ENCODE results near the gene SF3B6.
"Not testable (repeated sequence)": the region's sequence is repeated elsewhere in the genome, so short reads cannot be mapped to it uniquely, and the experiment has no call there.

The SF3B6 gene, protein sequence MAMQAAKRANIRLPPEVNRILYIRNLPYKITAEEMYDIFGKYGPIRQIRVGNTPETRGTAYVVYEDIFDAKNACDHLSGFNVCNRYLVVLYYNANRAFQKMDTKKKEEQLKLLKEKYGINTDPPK
- total RNA-seq = 40.5 to 42.7 reads per million in 2 donors

DNA sequence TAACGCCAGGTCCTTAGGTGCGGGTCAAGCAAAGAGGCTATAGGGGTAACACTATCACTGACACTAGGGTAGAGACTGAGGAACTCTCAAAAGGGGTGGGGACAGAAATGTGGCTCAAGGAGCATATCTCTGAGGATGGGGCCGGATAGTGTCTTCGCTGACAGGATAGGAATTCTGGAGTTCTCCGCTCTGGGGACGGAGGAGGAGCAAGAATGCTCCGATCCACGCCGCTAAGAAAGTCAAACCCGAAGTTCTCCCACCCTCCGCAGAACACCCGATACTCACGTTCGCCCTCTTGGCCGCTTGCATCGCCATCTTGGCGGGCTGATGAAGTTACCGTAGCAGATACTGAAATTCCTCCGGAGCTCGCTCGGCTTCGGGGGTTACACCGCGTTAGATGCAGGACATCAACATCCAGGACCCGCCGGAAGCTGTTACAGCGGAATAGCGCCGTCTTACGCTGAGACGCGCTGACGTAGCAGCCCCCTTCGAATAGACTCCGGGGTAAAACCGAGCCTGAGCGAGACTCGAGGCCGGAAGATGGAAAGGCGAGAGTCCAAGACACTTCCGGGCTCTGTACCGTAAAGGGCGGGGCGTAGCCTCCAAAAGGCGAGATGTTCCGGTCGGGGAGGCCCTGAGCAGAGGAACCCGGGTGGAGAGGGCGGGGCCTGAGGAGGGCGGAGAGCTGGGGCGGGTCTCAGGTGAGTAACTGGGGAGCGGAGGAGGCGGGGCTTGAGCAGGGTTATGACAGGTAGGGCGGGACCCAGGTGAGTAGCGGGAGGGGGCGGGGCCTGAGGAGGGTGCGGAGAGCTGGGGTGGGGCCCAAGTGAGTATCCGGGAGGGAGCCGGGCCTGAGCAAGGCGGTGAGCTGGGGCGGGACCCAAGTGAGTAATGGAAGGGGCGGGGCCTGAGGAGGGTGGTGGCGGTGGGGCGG lies at the start of gene SF3B6:
Gene SF3B6, minus strand, starts transcription at position 412 of the 934 bp plus-strand sequence. Its CDS starts 97 bp downstream, at position 315.
- peak; percentile 99 to 100 (median 99) for DNase-seq

DNA sequence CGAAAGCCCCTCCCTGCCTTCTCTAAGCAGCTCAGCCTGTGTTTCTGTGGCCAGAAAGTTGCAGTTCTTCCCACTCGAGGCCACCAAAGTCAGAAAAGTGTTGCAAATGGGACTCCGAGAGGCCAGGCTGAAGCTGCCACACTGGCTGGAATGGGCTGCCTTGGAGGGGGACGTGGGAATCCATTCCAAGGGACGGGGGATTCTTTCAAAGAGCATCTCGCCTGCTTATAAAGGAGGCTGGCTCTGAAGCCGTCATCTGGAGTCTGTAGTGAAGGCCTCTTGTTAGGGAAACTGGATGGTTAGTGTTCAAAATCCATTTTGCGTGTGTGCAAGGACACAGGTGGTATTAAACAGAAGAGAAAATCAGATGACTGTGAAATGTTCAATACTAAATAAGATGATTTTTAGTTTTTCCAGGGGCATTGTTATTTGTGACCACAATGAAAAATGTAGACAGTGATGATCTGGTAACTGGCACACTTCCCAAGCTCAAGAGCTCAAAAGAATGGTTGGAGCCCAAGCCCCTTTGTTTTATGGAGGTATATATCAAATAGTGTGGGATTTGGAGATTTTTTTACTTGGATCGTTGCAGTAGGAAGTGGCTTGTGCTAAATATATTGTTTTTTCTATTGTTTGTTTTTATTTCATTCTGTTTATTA lies 47.9 kb upstream of the SF3B6 start:
- no peak for DNase-seq

DNA sequence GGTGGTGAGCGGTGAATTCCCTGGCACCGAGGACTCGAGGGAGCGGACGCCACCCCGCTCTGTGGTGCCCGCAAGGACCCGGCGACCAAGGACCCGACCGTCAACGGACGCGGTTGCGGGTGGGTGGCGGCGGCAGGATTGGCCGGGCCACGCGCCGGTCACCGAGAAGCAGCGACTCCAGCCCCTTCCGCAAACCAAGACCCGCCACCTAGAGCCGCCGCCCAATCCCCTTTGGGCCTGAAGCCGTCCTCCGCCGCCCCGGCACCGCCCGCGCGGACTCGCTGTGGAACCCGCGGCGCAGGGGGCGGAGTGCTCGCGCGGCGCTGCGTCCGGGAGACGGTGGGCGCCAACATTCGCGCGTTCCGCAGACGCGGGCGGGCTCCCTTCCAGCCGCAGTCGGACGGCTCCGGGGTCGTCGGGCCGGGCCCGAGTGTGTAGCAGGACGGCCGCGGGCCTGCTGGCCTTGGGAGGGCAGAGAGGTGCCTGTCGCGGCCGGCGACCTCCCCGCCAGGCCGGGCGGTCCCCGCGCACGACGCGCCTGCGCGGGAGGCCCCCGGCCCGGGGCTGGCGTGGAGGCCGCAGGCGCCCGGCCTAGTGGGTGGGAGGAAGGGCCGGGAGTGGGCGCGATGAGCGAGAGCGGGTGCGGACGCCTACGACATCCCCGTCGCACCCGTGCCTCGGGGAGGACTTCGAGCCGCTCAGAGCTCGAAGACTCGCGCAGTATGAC lies 47.2 kb upstream of the SF3B6 start, which contains the start of the genes FAM228B and PFN4:
Gene FAM228B, plus strand, starts transcription at position 275 of the 727 bp plus-strand sequence. CDS start 893 bp downstream, outside the sequence.
Gene PFN4, minus strand, starts transcription at position 140 of the 727 bp plus-strand sequence. CDS start 799 bp downstream, outside the sequence.
- peak; percentile 15 to 81 (median 24) for DNase-seq

DNA sequence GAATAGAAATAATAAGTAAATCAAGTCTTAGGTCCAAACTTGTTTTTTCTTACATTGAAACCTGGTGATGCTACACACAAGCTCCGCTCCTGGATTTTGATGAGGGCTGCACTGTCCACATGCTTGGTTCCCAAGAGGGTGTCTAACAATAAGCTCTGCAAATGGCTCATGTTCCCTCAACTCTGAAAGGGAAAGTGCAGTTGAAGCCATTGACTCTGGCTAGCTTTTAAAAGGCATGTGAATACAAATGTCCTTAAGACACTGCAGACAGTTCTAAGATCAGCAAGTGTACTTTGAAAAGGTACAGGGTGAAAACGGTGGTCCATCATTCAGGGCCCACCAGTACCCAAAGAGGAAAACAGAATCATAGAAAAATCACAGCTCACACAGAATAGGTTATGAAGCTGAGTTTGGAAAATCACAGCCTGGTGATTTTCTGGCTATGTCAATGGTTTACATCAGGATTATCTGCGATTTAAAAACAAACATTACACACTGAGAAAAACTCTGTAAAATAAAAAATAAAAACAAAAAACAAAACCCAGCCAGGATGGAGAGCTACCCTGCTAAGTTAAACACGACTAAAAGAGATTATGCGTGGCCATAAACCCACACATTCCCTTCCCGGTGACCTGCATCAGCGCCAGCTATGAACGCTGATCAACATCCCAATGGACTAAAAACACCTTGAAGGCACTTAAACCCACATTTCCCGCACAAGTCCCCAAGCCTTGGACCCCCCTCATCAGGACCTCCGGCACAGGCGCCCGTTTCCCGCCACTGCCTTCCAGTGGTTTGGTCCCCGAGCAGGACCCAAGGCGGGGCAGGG lies 46.5 kb upstream of the SF3B6 start:
- DNase-seq = no peak

DNA sequence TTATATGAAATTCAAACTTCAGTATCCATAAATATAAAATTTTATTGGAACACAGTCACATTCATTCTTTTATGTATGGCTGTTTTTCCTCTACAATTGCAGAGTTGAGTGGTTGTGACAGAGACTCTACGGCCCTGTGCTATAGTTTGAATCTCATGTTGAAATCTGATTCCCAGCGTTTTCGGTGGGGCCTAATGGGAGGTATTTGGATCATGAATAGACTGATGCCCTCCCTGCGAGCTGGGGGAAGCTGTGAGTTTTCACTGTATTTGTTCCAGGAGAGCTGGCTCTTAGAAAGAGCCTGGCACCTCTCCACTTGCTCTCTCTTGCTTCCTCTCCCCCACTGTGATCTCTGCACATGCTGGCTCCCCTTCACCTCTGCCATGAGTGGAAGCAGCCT lies 45.3 kb upstream of the SF3B6 start:
- DNase-seq = no peak

DNA sequence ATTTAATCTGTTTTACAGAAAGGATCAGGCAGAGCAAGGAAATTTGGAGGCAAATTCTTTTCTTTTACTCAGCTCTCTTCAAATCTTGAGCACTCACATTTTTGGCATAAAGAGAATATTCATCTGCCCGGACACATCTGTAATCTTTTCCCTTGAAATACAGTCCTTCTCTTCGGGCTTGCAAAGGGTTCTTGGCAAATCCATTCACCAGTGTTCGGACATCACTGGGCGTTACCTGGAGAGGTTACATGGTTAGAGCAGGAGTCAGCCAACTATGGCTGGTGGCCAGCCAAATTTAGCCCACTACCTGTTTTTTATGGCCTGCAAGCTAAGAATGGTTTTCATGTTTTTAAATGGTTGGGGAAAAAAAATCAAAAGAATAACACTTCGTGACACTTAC lies 44.9 kb upstream of the SF3B6 start:
- no peak for DNase-seq

DNA sequence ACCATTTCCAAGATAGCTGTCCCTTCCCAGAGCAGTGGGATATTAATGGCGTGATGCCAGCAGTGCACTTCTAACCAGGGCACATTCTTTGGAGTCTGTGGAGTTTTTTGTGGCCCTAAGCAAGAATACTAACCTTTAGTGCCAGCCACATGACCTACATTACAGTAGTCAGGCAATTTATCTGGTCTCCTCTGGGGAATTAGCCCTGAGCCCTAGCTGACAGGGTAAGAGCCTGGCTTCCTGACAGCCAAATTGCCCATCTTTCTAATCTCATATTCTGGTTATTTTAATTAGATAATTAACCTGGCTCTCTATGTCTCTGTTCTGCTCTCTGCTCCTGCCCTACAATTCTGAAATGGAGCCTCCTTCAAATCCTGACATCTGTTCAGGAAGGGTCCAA lies 41.8 kb upstream of the SF3B6 start:
- DNase-seq = no peak

DNA sequence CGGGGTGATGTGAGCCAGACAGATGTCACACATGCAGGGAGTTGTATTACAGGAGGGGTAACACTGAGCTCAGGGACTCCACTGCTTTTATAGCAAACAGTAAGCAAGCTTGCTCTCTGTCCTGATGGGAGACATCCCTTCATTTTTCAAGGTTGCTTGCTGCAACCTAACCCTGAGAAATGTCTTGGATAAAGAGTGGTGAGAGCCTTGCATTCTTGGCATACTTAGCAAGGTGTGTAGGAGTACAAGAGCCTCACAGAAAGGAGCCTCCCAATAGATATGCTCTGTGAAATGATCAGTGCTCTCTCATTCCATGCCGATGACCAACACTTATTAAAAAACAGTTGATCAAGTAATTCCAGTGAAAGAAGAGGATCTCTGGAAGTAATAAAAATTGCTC lies 38.9 kb upstream of the SF3B6 start:
- DNase-seq = no peak

DNA sequence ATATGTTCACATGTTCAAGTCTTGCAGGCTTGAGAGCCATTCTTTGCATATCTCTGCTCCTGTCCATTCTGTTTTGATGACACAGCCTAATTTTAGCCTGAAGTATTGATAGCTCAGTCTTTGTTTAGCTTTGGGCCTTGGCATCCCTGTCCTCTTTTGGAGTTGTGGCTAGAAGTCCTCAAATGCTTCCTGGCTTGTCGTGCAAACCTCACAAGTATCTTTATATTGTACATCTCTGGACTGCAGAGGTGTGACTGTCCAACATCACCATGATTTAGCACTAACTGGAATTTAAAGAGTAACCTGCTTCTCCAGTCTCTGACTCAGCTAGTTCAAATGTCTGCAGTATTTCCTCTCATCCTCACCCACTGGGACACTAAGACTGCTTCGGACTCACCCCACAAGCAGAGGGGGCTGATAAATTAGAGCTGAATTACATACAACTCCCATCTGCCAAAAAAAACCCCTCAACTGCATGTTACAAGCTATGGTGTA lies 35.3 kb upstream of the SF3B6 start:
- no peak for DNase-seq

DNA sequence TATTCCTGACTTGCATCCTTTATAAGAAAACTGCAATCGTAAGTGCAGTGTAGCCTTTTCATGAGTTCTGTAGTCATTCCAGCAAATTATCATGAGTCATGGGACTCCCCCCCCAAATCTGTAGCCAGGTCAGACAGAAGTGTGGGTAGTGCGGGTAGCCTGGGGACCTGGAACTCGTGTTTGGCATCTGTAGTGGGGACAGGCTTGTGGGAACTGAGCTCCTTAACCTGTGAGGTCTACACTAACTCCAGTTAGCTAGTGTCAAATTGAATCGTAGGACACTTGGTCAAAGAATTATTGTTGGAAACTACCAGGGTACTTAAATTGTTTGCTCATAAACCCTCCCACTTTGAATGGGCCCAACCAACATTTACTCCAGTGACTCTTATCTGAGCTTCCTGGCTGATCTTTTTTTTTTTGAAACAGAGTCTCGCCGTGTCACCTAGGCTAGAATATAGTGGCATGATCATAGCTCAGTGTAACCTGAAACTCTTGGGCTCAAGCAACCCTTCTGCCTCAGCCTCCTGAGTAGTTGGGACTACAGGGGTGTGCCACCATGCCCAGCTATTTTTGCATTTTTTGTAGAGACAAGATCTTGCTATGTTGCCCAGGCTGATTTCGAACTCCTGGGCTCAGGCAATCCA lies 34.7 kb upstream of the SF3B6 start:
- DNase-seq = no peak

DNA sequence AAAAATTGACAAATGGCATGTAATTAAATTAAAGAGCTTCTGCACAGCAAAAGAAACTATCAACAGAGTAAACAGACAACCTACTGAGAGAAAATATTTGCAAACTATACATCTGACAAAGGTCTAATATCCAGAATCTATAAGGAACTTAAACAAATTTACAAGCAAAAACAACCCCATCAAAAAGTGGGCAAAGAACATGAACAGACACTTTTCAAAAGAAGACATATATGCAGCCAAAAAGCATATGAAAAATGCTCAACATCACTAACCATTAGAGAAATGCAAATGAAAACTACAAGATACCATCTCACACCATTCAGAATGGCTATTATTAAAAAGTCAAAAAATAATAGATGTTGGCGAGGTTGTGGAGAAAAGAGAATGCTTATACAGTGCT lies 33.3 kb upstream of the SF3B6 start:
- DNase-seq = not testable (repeated sequence)

DNA sequence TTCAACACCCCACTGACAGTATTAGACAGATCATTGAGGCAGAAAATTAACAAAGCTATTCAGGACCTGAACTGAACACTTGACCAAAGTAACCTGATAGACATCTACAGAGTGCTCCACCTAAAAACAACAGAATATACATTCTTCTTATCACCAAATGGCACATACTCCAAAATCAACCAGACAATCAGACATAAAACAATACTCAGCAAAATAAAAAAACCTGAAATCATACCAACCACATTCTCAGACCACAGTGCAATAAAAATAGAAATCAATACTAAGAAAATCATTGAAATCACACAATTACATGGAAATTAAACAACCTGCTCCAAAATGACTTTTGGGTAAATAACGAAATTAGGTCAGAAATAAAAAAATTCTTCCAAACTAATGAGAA lies 31.2 kb upstream of the SF3B6 start:
- no peak for DNase-seq

DNA sequence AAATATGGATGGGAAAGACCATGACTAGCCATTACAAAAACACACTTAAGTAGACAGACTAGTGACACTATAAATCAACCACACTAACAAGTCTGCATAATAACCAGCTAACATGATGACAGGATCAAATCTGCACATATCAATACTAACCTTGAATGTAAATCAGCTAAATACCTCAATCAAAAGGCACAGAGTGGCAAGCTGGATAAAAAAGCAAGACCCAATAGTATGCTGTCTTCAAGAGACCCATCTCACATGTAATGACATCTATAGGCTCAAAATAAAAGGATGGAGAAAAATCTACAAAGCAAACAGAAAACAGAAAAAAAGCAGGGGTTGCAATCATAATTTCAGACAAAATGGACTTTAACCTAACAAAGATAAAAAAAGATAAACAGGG lies 30.7 kb upstream of the SF3B6 start:
- DNase-seq = no peak

DNA sequence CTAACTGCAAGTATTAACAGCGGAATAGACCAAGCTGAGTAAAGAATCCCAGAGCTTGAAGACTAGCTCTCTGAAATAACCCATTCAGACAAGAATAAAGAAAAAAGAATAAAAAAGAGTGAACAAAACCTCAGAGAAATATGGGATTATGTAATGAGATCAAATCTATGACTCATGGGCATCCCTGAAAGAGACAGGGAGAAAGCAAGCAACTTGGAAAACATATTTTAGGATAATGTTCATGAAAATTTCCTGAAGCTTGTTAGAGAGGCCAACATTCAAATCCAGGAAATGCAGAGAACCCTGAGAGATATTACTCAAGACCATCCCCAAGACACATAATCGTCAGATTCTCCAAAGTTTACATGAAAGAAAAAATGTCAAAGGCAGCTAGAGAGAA lies 29.7 kb upstream of the SF3B6 start:
- no peak for DNase-seq

DNA sequence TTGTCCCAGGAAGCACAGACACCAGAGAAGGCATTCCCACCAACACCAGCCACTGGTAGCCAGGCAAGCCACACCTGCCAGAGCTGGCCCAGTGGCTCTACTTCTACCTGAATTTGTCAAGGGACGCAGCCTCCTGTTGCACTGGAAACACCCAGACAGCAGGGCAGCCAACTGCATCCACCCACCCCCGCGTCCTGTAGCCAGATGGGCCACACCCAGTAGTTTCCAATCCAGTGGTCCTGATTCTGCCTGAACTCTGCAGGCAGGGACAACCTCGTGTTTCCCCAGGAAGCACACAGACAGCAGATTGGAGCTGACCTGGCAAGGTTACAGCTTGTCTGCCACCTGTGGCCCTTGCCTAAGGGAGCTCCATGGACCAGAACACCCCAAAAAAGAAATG lies 28.8 kb upstream of the SF3B6 start:
- no peak for DNase-seq

DNA sequence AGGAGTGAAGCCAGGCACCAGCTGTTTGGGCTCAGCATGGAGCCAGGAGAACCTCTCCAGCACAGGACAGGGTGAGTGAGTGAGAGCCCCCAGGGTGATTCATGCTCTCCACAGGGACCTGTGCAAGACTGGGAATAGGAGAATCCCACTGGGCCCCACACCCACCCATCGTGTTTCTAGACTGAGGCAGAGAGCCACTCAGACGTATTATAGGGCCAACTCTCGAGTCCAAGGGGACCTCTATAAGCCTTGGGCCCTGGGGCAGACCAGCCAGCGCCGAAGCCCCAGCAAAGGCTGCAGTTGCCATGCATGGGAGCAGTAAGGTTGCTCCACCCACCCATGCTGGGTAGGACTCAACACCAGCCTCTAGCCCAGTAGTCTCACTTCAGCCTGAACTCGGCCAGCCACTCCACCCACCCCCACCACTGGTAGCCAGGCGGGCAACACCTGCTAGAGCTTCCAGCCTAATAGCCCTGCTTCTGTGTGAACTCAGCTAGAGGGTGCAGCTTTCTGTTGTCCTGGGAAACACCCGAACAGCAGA lies 28.1 kb upstream of the SF3B6 start:
- no peak for DNase-seq

DNA sequence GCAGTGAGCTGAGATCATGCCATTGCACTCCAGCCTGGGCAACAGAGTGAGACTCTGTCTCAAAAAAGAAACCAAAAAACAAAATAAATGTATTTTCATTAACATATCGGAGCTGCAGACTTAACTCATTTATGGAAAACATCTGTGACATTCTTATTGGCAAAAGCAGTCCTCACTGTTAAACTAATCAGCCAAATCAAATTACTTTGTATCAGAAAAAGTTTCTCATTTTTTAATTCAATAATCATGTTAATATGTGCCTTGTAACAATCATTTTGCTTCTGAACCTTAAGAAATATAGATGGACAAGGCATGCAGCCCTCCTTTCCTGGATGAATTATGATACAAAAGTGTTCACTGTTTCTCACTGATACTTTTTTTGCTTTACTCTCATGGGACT lies 26.6 kb upstream of the SF3B6 start:
- DNase-seq = no peak

DNA sequence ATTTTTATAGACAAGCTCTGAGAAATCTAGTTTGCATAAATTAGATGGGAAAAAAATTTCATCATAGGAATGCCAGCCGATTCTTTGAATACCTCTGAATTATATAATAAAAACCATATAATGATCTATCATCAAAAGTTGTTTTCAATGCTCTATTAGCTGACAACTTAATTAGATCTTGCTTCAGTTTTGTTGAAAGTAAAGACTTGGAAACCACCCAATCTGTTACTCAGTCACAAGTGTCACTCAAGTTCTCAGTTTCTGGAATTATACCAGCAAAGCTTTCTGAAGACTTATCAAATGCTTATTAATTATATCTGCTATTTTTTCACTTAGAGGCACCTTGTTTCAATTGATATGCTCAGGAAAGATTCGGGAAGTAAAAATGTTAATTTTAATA lies 25.9 kb upstream of the SF3B6 start:
- DNase-seq = no peak

DNA sequence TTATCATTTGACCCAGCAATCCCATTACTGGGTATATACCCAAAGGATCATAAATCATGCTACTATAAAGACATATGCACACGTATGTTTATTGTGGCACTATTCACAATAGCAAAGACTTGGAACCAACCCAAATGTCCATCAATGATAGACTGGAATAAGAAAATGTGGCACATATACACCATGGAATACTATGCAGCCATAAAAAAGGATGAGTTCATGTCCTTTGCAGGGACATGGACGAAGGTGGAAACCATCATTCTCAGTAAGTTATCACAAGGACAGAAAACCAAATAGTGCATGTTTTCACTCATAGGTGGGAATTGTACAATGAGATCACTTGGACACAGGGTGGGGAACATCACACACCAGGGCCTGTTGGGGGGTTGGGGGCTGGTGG lies 24.6 kb upstream of the SF3B6 start:
- not testable (repeated sequence) for DNase-seq

DNA sequence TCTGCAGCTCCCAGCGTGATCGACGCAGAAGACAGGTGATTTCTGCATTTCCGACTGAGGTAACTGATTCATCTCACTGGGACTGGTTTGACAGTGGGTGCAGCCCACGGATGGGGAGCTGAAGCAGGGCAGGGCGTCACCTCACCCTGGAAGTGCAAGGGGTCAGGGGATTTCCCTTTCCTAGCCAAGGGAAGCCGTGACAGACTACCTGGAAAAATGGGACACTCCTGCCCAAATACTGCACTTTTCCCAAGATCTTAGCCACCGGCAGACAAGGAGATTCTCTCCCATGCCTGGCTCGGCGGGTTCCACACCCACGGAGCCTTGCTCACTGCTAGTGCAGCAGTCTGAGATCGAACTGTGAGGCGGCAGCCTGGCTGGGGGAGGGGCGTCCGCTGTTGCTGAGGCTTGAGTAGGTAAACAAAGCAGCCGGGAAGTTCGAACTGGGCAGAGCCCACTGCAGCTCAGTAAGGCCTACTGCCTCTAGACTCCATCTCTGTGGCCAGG lies 19.1 kb upstream of the SF3B6 start:
- not testable (repeated sequence) for DNase-seq

DNA sequence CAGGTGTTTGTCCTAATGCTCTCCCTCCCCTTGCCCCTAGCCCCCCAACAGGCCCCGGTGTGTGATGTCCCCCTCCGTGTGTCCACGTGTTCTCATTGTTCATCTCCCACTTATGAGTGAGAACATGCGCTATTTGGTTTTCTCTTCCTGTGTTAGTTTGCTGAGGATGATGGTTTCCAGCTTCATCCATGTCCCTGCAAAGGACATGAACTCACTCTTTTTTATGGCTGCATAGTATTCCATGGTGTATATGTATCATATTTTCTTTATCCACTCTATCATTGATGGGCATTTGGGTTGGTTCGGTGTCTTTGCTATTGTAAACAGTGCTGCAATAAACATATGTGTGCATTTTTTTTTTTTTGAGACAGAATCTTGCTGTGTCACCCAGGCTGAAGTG lies 17.1 kb upstream of the SF3B6 start:
- DNase-seq = not testable (repeated sequence)
